Lung (tissue), 16 donors: ENCODE measurements around the gene PADI2. TPM values are rescaled to one million over a fixed set of nuclear protein-coding genes. Genes with fewer than 3 reads are reported as not detected.

Source experiments
- ATAC-seq: fragments of 200-7000 bp; cut with Tn5 transposase; one replicate; pipeline ENCODE4 v1.9.1; 2020; ENCODE audit warnings: moderate number of reproducible peaks; ENCODE audit not compliant: insufficient read depth, low FRiP score
- DNase-seq, 3 donors: peaks; one replicate each; pipeline ENCODE4 v3.0.0-alpha.2; 2013 to 2017
- H3K27ac ChIP-seq, 2 donors: one replicate each; pipeline ENCODE4 v1.5.1; 2013; ENCODE audit warnings: mild to moderate bottlenecking in 2 of 2, moderate library complexity in 2 of 2, control low read depth in 1 of 2, inconsistent platforms in 1 of 2, low read depth in 1 of 2, low read length in 1 of 2
- H3K27me3 ChIP-seq, 3 donors: one replicate each; pipeline ENCODE4 v1.5.1; 2013; ENCODE audit warnings: low read length in 2 of 3; ENCODE audit not compliant: control insufficient read depth in 3 of 3, insufficient read depth in 3 of 3
- H3K36me3 ChIP-seq, 4 donors: one replicate each; pipeline ENCODE4 v1.5.1; 2013; ENCODE audit warnings: low read length in 4 of 4, mild to moderate bottlenecking in 1 of 4, moderate library complexity in 1 of 4; ENCODE audit not compliant: control insufficient read depth in 4 of 4, insufficient read depth in 4 of 4
- H3K4me1 ChIP-seq, 5 donors: one replicate each; pipeline ENCODE4 v1.5.1; 2013; ENCODE audit warnings: low read length in 5 of 5, mild to moderate bottlenecking in 2 of 5, moderate library complexity in 1 of 5; ENCODE audit not compliant: control insufficient read depth in 5 of 5, insufficient read depth in 5 of 5
- H3K4me3 ChIP-seq: one replicate; pipeline ENCODE4 v1.5.1; 2013; ENCODE audit warnings: mild to moderate bottlenecking, control low read depth, moderate library complexity
- H3K9ac ChIP-seq, 2 donors: one replicate each; pipeline ENCODE4 v1.5.1; 2013; ENCODE audit warnings: low read length in 2 of 2, control low read depth in 1 of 2; ENCODE audit not compliant: insufficient read depth in 1 of 2
- H3K9me3 ChIP-seq, 4 donors: one replicate each; pipeline ENCODE4 v1.5.1; 2013; ENCODE audit warnings: low read length in 3 of 4, mild to moderate bottlenecking in 1 of 4, moderate library complexity in 1 of 4; ENCODE audit not compliant: control insufficient read depth in 4 of 4, insufficient read depth in 3 of 4
- WGBS, 2 donors: extraction: QIAGEN DNeasy Blood & Tissue Kit; methylation state at CpG; one replicate each; pipeline ENCODE4 v1.1.7; 2013; 5-methylcytosine and 5-hydroxymethylcytosine counted together
- long read RNA-seq, 5 donors: transcript quantifications; one replicate each; lab custom pipeline, GENCODE V29; 2026
- polyA plus RNA-seq, 2 donors: library from polyadenylated mRNA; stranded (reverse); fragments of 200-250 nt; gene quantifications; one replicate each; pipeline ENCODE4 v1.2.1, GENCODE V29; 2013
- total RNA-seq, 2 donors: library from RNA; depleted of rRNA in 1 of 2; stranded (reverse); fragments of >200 nt in 1 of 2; gene quantifications; one replicate each; pipeline ENCODE4 v1.2.1, GENCODE V29; 2014 to 2021
- TF ChIP-seq, protein P1 (sequence below): IDR thresholded peaks from 2 replicates; pipeline ENCODE4 v1.5.1; 2012; ENCODE audit warnings: mild to moderate bottlenecking; ENCODE audit errors: control extremely low read depth, extremely low read depth
- donor health status: control.
- donor health status: control.
- donor health status: Bipolar disorder and iron deficiency.
- donor health status: healthy.
- donor health status: DM: yes; HTN: yes; CAD: no.

PADI2 gene
- 1 to 10 TPM; 2.1 to 4.6 TPM for total RNA-seq
- polyA plus RNA-seq: 10 to 100 TPM in 1 of 2 donors, 1 to 10 TPM in 1; 1.2 to 12.8 TPM
- long read RNA-seq, donor 1: 0 reads
- long read RNA-seq, donor 2: 0 reads
- long read RNA-seq, donor 3: 0 reads
- long read RNA-seq, donor 4: 0 reads
- long read RNA-seq, donor 5: 0 reads

DNA sequence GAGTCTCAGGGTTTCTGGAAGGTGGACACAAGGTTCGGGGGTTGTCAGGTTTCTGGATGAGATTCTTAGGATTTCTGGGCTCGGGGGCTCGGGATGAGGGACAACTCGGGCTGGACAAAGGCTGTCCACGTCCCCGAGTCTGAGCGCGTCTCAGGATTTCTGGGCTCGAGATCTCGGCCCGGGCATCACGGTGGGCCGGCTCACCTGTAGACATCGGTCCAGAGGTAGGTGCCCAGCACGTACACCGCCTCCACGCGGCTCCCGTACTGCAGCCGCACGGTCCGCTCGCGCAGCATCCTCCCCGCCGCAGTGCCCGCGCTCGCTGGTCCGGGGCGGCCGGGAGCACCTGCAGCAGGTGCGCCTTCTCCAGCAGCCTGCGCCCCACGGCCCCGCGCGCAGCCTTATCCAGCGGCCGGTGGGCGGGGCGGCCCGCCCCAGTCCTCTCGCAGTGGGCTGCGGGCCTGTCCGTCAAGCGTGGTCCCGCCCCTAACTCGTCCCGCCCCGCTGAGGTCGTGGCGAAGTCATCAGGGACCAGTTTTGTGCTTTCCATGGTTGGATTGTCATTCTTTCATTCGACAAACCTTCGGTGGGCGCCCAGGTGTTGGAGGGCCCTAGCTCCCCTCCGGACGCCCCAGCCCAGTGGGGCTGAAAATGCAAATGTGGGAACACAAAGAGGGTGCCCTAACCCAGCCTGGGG lies at the start of gene PADI2:
Gene PADI2 (minus strand): TSS at position 376 of the 697 bp plus-strand sequence. CDS start 80 bp downstream, at position 296.
- H3K27me3 ChIP-seq: peaks cover 0 to 23% (median 19%) of the 10 kb centered on the region in 3 donors
- TF ChIP-seq, protein P1, sequence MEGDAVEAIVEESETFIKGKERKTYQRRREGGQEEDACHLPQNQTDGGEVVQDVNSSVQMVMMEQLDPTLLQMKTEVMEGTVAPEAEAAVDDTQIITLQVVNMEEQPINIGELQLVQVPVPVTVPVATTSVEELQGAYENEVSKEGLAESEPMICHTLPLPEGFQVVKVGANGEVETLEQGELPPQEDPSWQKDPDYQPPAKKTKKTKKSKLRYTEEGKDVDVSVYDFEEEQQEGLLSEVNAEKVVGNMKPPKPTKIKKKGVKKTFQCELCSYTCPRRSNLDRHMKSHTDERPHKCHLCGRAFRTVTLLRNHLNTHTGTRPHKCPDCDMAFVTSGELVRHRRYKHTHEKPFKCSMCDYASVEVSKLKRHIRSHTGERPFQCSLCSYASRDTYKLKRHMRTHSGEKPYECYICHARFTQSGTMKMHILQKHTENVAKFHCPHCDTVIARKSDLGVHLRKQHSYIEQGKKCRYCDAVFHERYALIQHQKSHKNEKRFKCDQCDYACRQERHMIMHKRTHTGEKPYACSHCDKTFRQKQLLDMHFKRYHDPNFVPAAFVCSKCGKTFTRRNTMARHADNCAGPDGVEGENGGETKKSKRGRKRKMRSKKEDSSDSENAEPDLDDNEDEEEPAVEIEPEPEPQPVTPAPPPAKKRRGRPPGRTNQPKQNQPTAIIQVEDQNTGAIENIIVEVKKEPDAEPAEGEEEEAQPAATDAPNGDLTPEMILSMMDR: no peak
- peak; percentile 50 to 78 (median 77) for DNase-seq
- H3K4me3 ChIP-seq: peak within 1 kb of the TSS; percentile 25
- H3K9ac ChIP-seq: no peak within 1 kb of the TSS
- H3K9me3 ChIP-seq: no peaks in the 10 kb centered on the region
- peak; percentile 88 for ATAC-seq
- H3K4me1 ChIP-seq: peaks cover 0 to 35% (median 4%) of the 10 kb centered on the region in 5 donors
- no peaks in the 10 kb centered on the region for H3K36me3 ChIP-seq
- 0 to 2% methylated on average over 58 of the region's 58 CpGs for WGBS, 2 donors
- H3K27ac ChIP-seq: no peak within 1 kb of the TSS

DNA sequence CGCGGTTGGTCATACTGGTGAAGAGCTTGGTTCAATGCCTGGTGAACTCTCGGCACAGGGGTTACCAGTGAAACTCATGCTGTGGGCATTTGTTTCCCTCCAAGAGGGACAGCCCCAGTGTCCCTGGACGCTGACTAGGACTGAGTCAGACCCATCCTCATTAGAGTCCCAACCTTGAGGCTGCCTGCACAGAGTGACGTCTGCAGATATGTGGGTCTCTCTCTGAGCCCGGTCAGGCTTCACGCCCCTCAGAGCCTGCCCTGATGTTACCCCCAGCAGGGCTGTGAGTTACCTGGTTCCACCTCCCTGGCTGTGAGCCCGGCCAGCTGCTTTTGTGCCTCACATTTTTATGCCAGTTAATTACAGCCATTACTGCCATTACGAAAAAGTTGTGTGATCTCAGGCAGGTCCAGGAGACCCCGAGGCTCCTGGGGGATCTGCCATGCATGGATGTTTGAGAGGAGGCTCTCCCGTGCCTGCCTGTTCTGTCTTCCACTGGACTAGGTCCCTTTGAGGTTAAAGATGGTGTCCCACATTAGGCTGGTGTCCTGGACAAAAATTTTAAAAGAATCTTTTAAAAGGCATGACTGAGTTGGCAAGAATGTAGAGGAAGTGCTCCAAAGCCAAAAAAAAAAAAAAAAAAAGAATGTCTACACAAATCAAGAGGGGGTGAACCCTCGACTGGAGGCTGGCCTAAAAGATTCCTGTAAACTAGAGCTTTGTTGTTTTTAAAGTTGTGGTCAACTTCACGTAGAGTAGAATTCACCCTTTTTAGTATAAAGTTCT lies 49.0 kb upstream of the PADI2 start:
- no peak overlapping the region for H3K9ac ChIP-seq
- no peak overlapping the region for H3K27ac ChIP-seq
- 61 to 74% methylated on average over 13 of the region's 13 CpGs for WGBS, 2 donors
- H3K4me3 ChIP-seq: no peak overlapping the region
- DNase-seq (peak in 2 of 3 donors; percentile 6 to 25), ATAC-seq (no peak)
- no peaks in the 10 kb centered on the region for H3K36me3 ChIP-seq
- H3K4me1 ChIP-seq: peaks cover 0 to 10% (median 0%) of the 10 kb centered on the region in 5 donors
- TF ChIP-seq, protein P1: no peak
- H3K27me3 ChIP-seq: peaks cover 0 to 3% (median 0%) of the 10 kb centered on the region in 3 donors
- no peaks in the 10 kb centered on the region for H3K9me3 ChIP-seq

DNA sequence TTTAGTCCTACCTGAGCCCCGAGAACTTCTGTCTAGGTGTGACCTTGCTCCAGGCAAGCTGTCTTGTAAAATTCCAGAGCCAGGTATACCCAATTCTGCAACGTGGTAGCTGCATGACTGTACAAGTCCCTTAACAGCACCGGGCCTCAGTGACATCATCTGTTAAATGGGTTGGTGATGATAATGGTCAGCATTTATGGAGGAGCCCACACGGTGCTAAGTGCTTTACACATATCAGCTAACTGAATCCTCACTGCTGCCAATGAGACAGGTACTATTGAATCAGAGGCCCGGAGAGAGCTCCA lies 48.5 kb upstream of the PADI2 start:
- WGBS, 2 donors: 81 to 91% methylated on average over 5 of the region's 5 CpGs
- Histone ChIP-seq H3K4me3 (no peak overlapping the region), H3K9me3 (no peaks in the 10 kb centered on the region), H3K36me3 (no peaks in the 10 kb centered on the region), H3K4me1 (peaks cover 0 to 10% (median 0%) of the 10 kb centered on the region in 5 donors), H3K9ac (no peak overlapping the region), H3K27ac (no peak overlapping the region), H3K27me3 (peaks cover 0 to 3% (median 0%) of the 10 kb centered on the region in 3 donors)
- DNase-seq: no peak
- ATAC-seq: no peak
- TF ChIP-seq, protein P1: no peak
